B cell (primary cell): Measurements from ENCODE around the gene EPHB1.

Experiments
- EZH2 ChIP-seq: IDR thresholded peaks from 2 replicates; pipeline ENCODE4 v1.6.1; 2012; ENCODE audit warnings: borderline replicate concordance, low read depth, mild to moderate bottlenecking, moderate library complexity, low read length; ENCODE audit not compliant: insufficient read depth, poor library complexity, severe bottlenecking
- TF ChIP-seq, protein P1 (sequence below): fragments of 200-600 bp; IDR thresholded peaks from one replicate; pipeline ENCODE4 v1.8.0; 2022; ENCODE audit warnings: antibody characterized with exemption, mild to moderate bottlenecking

DNA sequence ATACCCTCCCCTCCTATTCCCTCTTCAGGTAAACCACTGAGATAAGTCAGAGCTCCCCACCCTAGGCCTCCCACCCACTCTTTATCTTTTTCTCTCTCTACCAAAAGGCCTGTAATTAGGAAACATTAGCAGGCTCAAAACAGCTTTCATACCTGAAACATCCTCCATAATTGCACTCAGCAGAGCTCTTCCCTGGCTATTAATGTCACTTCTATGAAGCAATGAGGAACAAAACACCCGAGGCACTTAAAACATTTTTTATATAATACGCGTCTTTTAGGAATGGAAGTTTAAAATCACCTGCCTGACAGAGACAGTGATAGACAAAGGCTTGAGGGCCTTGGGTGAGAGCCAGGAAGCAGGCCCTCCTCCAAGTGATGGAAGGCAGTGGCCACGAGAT is 138.9 kb downstream of the EPHB1 start:
- TF ChIP-seq EZH2, result no peak
- TF ChIP-seq, protein P1, sequence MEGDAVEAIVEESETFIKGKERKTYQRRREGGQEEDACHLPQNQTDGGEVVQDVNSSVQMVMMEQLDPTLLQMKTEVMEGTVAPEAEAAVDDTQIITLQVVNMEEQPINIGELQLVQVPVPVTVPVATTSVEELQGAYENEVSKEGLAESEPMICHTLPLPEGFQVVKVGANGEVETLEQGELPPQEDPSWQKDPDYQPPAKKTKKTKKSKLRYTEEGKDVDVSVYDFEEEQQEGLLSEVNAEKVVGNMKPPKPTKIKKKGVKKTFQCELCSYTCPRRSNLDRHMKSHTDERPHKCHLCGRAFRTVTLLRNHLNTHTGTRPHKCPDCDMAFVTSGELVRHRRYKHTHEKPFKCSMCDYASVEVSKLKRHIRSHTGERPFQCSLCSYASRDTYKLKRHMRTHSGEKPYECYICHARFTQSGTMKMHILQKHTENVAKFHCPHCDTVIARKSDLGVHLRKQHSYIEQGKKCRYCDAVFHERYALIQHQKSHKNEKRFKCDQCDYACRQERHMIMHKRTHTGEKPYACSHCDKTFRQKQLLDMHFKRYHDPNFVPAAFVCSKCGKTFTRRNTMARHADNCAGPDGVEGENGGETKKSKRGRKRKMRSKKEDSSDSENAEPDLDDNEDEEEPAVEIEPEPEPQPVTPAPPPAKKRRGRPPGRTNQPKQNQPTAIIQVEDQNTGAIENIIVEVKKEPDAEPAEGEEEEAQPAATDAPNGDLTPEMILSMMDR, result no peak
